ENCODE results near the gene SYNJ2. TPM values are rescaled to one million over a fixed set of nuclear protein-coding genes. Genes with fewer than 3 reads are reported as not detected.

Gene SYNJ2
- polyA plus RNA-seq, 2 donors = 5.7 to 8.1 TPM

- no peaks in the 10 kb centered on the region for H3K9me3 ChIP-seq (ENCODE audit: control insufficient read depth in 2 of 2, insufficient read depth in 1 of 2, low read depth in 1 of 2, low read length in 1 of 2)
- H3K4me1 ChIP-seq (ENCODE audit: control insufficient read depth in 2 of 2, insufficient read depth in 2 of 2, low read length in 1 of 2) = no peaks in the 10 kb centered on the region
- H3K27ac ChIP-seq (ENCODE audit: low read depth in 2 of 2, low read length in 1 of 2) = no peak overlapping the region
- no peak overlapping the region for H3K4me3 ChIP-seq (ENCODE audit: low read depth in 1 of 2, low read length in 2 of 2)
- WGBS, 2 donors = 97 to 98% methylated on average over 3 of the region's 3 CpGs
- peaks cover 8 to 13% of the 10 kb centered on the region in 2 donors for H3K36me3 ChIP-seq (ENCODE audit: control insufficient read depth in 2 of 2, insufficient read depth in 2 of 2, low read length in 1 of 2)
- no peaks in the 10 kb centered on the region for H3K27me3 ChIP-seq (ENCODE audit: control insufficient read depth in 1 of 2, insufficient read depth in 2 of 2, low read length in 2 of 2)
Observed at GRCh38 chr6:158118886-158119285, 137.2 kb downstream of the SYNJ2 start.

GRCh38 chr6:158121335-158121734, 139.7 kb downstream of the SYNJ2 start:
- Histone ChIP-seq H3K4me3 (ENCODE audit: low read depth in 1 of 2, low read length in 2 of 2) (no peak overlapping the region), H3K4me1 (ENCODE audit: control insufficient read depth in 2 of 2, insufficient read depth in 2 of 2, low read length in 1 of 2) (no peaks in the 10 kb centered on the region), H3K27ac (ENCODE audit: low read depth in 2 of 2, low read length in 1 of 2) (no peak overlapping the region), H3K27me3 (ENCODE audit: control insufficient read depth in 1 of 2, insufficient read depth in 2 of 2, low read length in 2 of 2) (no peaks in the 10 kb centered on the region), H3K36me3 (ENCODE audit: control insufficient read depth in 2 of 2, insufficient read depth in 2 of 2, low read length in 1 of 2) (peaks cover 3 to 13% of the 10 kb centered on the region in 2 donors), H3K9me3 (ENCODE audit: control insufficient read depth in 2 of 2, insufficient read depth in 1 of 2, low read depth in 1 of 2, low read length in 1 of 2) (no peaks in the 10 kb centered on the region)
- 74 to 85% methylated on average over 3 of the region's 3 CpGs for WGBS, 2 donors

GRCh38 chr6:158122048-158122447, 140.4 kb downstream of the SYNJ2 start:
- no peaks in the 10 kb centered on the region for H3K4me1 ChIP-seq (ENCODE audit: control insufficient read depth in 2 of 2, insufficient read depth in 2 of 2, low read length in 1 of 2)
- H3K27me3 ChIP-seq (ENCODE audit: control insufficient read depth in 1 of 2, insufficient read depth in 2 of 2, low read length in 2 of 2) = no peaks in the 10 kb centered on the region
- 74 to 78% methylated on average over 2 of the region's 2 CpGs for WGBS, 2 donors
- H3K36me3 ChIP-seq (ENCODE audit: control insufficient read depth in 2 of 2, insufficient read depth in 2 of 2, low read length in 1 of 2) = peaks cover 1 to 11% of the 10 kb centered on the region in 2 donors
- no peak overlapping the region for H3K27ac ChIP-seq (ENCODE audit: low read depth in 2 of 2, low read length in 1 of 2)
- no peak overlapping the region for H3K4me3 ChIP-seq (ENCODE audit: low read depth in 1 of 2, low read length in 2 of 2)
- no peaks in the 10 kb centered on the region for H3K9me3 ChIP-seq (ENCODE audit: control insufficient read depth in 2 of 2, insufficient read depth in 1 of 2, low read depth in 1 of 2, low read length in 1 of 2)

GRCh38 chr6:158124288-158124687, 142.6 kb downstream of the SYNJ2 start:
- 93 to 96% methylated on average over 1 of the region's 1 CpG for WGBS, 2 donors
- H3K36me3 ChIP-seq (ENCODE audit: control insufficient read depth in 2 of 2, insufficient read depth in 2 of 2, low read length in 1 of 2) = peaks cover 0 to 4% of the 10 kb centered on the region in 2 donors

GRCh38 chr6:158125271-158125670, 143.6 kb downstream of the SYNJ2 start:
- H3K27me3 ChIP-seq (ENCODE audit: control insufficient read depth in 1 of 2, insufficient read depth in 2 of 2, low read length in 2 of 2) = no peaks in the 10 kb centered on the region
- peaks cover 0 to 3% of the 10 kb centered on the region in 2 donors for H3K36me3 ChIP-seq (ENCODE audit: control insufficient read depth in 2 of 2, insufficient read depth in 2 of 2, low read length in 1 of 2)
- H3K4me3 ChIP-seq (ENCODE audit: low read depth in 1 of 2, low read length in 2 of 2) = no peak overlapping the region
- H3K4me1 ChIP-seq (ENCODE audit: control insufficient read depth in 2 of 2, insufficient read depth in 2 of 2, low read length in 1 of 2) = no peaks in the 10 kb centered on the region
- no peaks in the 10 kb centered on the region for H3K9me3 ChIP-seq (ENCODE audit: control insufficient read depth in 2 of 2, insufficient read depth in 1 of 2, low read depth in 1 of 2, low read length in 1 of 2)
- 94 to 98% methylated on average over 2 of the region's 2 CpGs for WGBS, 2 donors
- H3K27ac ChIP-seq (ENCODE audit: low read depth in 2 of 2, low read length in 1 of 2) = no peak overlapping the region

More at GRCh38 chr6:158124288-158124687, 142.6 kb downstream of the SYNJ2 start:
- Histone ChIP-seq H3K9me3 (ENCODE audit: control insufficient read depth in 2 of 2, insufficient read depth in 1 of 2, low read depth in 1 of 2, low read length in 1 of 2) (no peaks in the 10 kb centered on the region), H3K4me1 (ENCODE audit: control insufficient read depth in 2 of 2, insufficient read depth in 2 of 2, low read length in 1 of 2) (no peaks in the 10 kb centered on the region), H3K27ac (ENCODE audit: low read depth in 2 of 2, low read length in 1 of 2) (no peak overlapping the region), H3K4me3 (ENCODE audit: low read depth in 1 of 2, low read length in 2 of 2) (no peak overlapping the region), H3K27me3 (ENCODE audit: control insufficient read depth in 1 of 2, insufficient read depth in 2 of 2, low read length in 2 of 2) (no peaks in the 10 kb centered on the region)

- Histone ChIP-seq H3K27me3 (ENCODE audit: control insufficient read depth in 1 of 2, insufficient read depth in 2 of 2, low read length in 2 of 2) (no peaks in the 10 kb centered on the region), H3K27ac (ENCODE audit: low read depth in 2 of 2, low read length in 1 of 2) (no peak overlapping the region), H3K4me1 (ENCODE audit: control insufficient read depth in 2 of 2, insufficient read depth in 2 of 2, low read length in 1 of 2) (no peaks in the 10 kb centered on the region), H3K9me3 (ENCODE audit: control insufficient read depth in 2 of 2, insufficient read depth in 1 of 2, low read depth in 1 of 2, low read length in 1 of 2) (no peaks in the 10 kb centered on the region), H3K4me3 (ENCODE audit: low read depth in 1 of 2, low read length in 2 of 2) (no peak overlapping the region), H3K36me3 (ENCODE audit: control insufficient read depth in 2 of 2, insufficient read depth in 2 of 2, low read length in 1 of 2) (no peaks in the 10 kb centered on the region)
- WGBS, 2 donors = 46 to 48% methylated on average over 1 of the region's 1 CpG
Observed at GRCh38 chr6:158131926-158132325, 150.3 kb downstream of the SYNJ2 start.

- Histone ChIP-seq H3K27me3 (ENCODE audit: control insufficient read depth in 1 of 2, insufficient read depth in 2 of 2, low read length in 2 of 2) (no peaks in the 10 kb centered on the region), H3K27ac (ENCODE audit: low read depth in 2 of 2, low read length in 1 of 2) (no peak overlapping the region), H3K4me1 (ENCODE audit: control insufficient read depth in 2 of 2, insufficient read depth in 2 of 2, low read length in 1 of 2) (no peaks in the 10 kb centered on the region), H3K9me3 (ENCODE audit: control insufficient read depth in 2 of 2, insufficient read depth in 1 of 2, low read depth in 1 of 2, low read length in 1 of 2) (no peaks in the 10 kb centered on the region), H3K36me3 (ENCODE audit: control insufficient read depth in 2 of 2, insufficient read depth in 2 of 2, low read length in 1 of 2) (peaks cover 0 to 2% of the 10 kb centered on the region in 2 donors), H3K4me3 (ENCODE audit: low read depth in 1 of 2, low read length in 2 of 2) (no peak overlapping the region)
Observed at GRCh38 chr6:158142789-158143188, 161.1 kb downstream of the SYNJ2 start.

GRCh38 chr6:158143700-158144099, 162.0 kb downstream of the SYNJ2 start:
- no peaks in the 10 kb centered on the region for H3K4me1 ChIP-seq (ENCODE audit: control insufficient read depth in 2 of 2, insufficient read depth in 2 of 2, low read length in 1 of 2)
- H3K27me3 ChIP-seq (ENCODE audit: control insufficient read depth in 1 of 2, insufficient read depth in 2 of 2, low read length in 2 of 2) = no peaks in the 10 kb centered on the region
- H3K27ac ChIP-seq (ENCODE audit: low read depth in 2 of 2, low read length in 1 of 2) = no peak overlapping the region
- no peaks in the 10 kb centered on the region for H3K9me3 ChIP-seq (ENCODE audit: control insufficient read depth in 2 of 2, insufficient read depth in 1 of 2, low read depth in 1 of 2, low read length in 1 of 2)
- peaks cover 0 to 2% of the 10 kb centered on the region in 2 donors for H3K36me3 ChIP-seq (ENCODE audit: control insufficient read depth in 2 of 2, insufficient read depth in 2 of 2, low read length in 1 of 2)
- WGBS, 2 donors = 61 to 68% methylated on average over 1 of the region's 1 CpG
- H3K4me3 ChIP-seq (ENCODE audit: low read depth in 1 of 2, low read length in 2 of 2) = no peak overlapping the region

Other genes with a start within 250 kb of the SYNJ2 start
- gene SNX9, start 158.6 kb upstream of the SYNJ2 start, polyA plus RNA-seq = 10 to 100 TPM; 27.8 to 78.0 TPM
- 1 to 10 TPM; 5.3 to 6.1 TPM for gene SERAC1, start 186.4 kb downstream of the SYNJ2 start, polyA plus RNA-seq
- gene GTF2H5, start 186.5 kb downstream of the SYNJ2 start, polyA plus RNA-seq = 10 to 100 TPM in 1 of 2 donors, 1 to 10 TPM in 1; 8.3 to 10.3 TPM